Tibial nerve (tissue), 4 donors: ENCODE data around the gene TSFM. TPM values are rescaled to one million over a fixed set of nuclear protein-coding genes. Genes with fewer than 3 reads are reported as not detected.
A peak's percentile ranks its signal among the peaks of the same experiment; 100 is the strongest.

Source experiments
- DNase-seq, 2 donors: peaks; one replicate each; pipeline ENCODE4 v3.0.0-alpha.2; 2019; ENCODE audit warnings: low spot score in 2 of 2
- H3K27ac ChIP-seq, 4 donors: fragments of 200-600 bp; sonication (generic) in 3 of 4; one replicate each; pipeline ENCODE4 v1.5.1; 2017 to 2019; ENCODE audit warnings: mild to moderate bottlenecking in 1 of 4
- H3K27me3 ChIP-seq, 2 donors: fragments of 200-600 bp; sonication (generic) in 1 of 2; one replicate each; pipeline versions ENCODE4 v1.5.1 to v1.6.0; 2017 to 2019
- H3K36me3 ChIP-seq, 3 donors: fragments of 200-600 bp; sonication (generic); one replicate each; pipeline ENCODE4 v1.5.1; 2018 to 2019
- H3K4me1 ChIP-seq, 4 donors: fragments of 200-600 bp; sonication (generic) in 3 of 4; one replicate each; pipeline ENCODE4 v1.5.1; 2017 to 2019
- H3K4me3 ChIP-seq, 4 donors: fragments of 200-600 bp; sonication (generic) in 3 of 4; one replicate each; pipeline ENCODE4 v1.5.1; 2017 to 2019; ENCODE audit warnings: mild to moderate bottlenecking in 1 of 4, moderate library complexity in 1 of 4
- H3K9me3 ChIP-seq, 4 donors: fragments of 200-600 bp; sonication (generic) in 3 of 4; one replicate each; pipeline ENCODE4 v1.5.1; 2017 to 2019
- CTCF ChIP-seq, 5 experiments: fragments of 200-600 bp in 3 of 5; fragments of 450-650 bp in 2 of 5; sonication (generic) in 3 of 5; IDR thresholded peaks; one replicate each; pipeline ENCODE4 v1.5.1; 2016 to 2019; ENCODE audit warnings: antibody characterized with exemption in 5 of 5, mild to moderate bottlenecking in 3 of 5, moderate library complexity in 2 of 5
- EP300 ChIP-seq, 2 donors: sonication (generic); formaldehyde crosslinking; IDR thresholded peaks; one replicate each; pipeline ENCODE4 v1.6.1; 2017; ENCODE audit warnings: antibody characterized with exemption in 2 of 2, mild to moderate bottlenecking in 1 of 2
- POLR2A ChIP-seq, 2 donors: fragments of 450-650 bp; IDR thresholded peaks; one replicate each; pipeline ENCODE4 v1.6.1; 2017; ENCODE audit warnings: antibody characterized with exemption in 2 of 2, mild to moderate bottlenecking in 2 of 2, moderate library complexity in 2 of 2
- WGBS, 2 donors: methylation state at CpG; one replicate each; pipeline ENCODE4 v1.1.5; 2018; 5-methylcytosine and 5-hydroxymethylcytosine counted together
- total RNA-seq, 4 donors: library from RNA; depleted of rRNA; stranded (reverse); fragments of >200 nt; gene quantifications; one replicate each; pipeline ENCODE4 v1.1.0, GENCODE V29; 2016

The TSFM gene
- total RNA-seq, 4 donors from 2014 or later, result 13.5 to 23.2 (median 22.4) TPM

- DNase-seq, result no peak
- Histone ChIP-seq H3K27ac (peak overlapping the region; percentile 37 to 86 (median 70)), H3K9me3 (no peaks in the 10 kb centered on the region), H3K4me1 (peaks cover 0 to 45% (median 20%) of the 10 kb centered on the region in 4 donors), H3K4me3 (peak overlapping the region; percentile 57 to 90 (median 70)), H3K27me3 (no peaks in the 10 kb centered on the region), H3K36me3 (peaks cover 0 to 30% (median 6%) of the 10 kb centered on the region in 3 donors)
- TF ChIP-seq POLR2A (IDR thresholded peaks at IDR 0.05) (no peak), EP300 (IDR thresholded peaks at IDR 0.05) (no peak), CTCF (IDR thresholded peaks at IDR 0.05) (no peak)
- 3 to 16% methylated on average over 4 to 52 of the region's 76 CpGs for WGBS, 2 donors
These were observed 26.9 kb upstream of the TSFM start for GRCh38 chr12:57755454-57756372.

- no peaks in the 10 kb centered on the region for H3K27me3 ChIP-seq
- TF ChIP-seq EP300 (IDR thresholded peaks at IDR 0.05), result no peak
- peak; percentile 37 to 59 (median 46) for TF ChIP-seq CTCF (IDR thresholded peaks at IDR 0.05)
- peaks cover 0 to 36% (median 13%) of the 10 kb centered on the region in 4 donors for H3K4me1 ChIP-seq
- no peak for DNase-seq
- H3K9me3 ChIP-seq, result no peaks in the 10 kb centered on the region
- H3K36me3 ChIP-seq, result peaks cover 0 to 32% (median 6%) of the 10 kb centered on the region in 3 donors
- WGBS, 2 donors, result 46 to 47% methylated on average over 22 of the region's 22 CpGs
- peak overlapping the region in 2 of 4 donors; percentile 58 to 86 for H3K27ac ChIP-seq
- H3K4me3 ChIP-seq, result peak overlapping the region; percentile 57 to 90 (median 70)
These were observed 25.9 kb upstream of the TSFM start for GRCh38 chr12:57756406-57757341.

- H3K9me3 ChIP-seq, result no peaks in the 10 kb centered on the region
- no peak for TF ChIP-seq EP300 (IDR thresholded peaks at IDR 0.05)
- 88 to 89% methylated on average over 4 of the region's 4 CpGs for WGBS, 2 donors
- H3K27ac ChIP-seq, result no peak overlapping the region
- H3K36me3 ChIP-seq, result peaks cover 0 to 32% (median 6%) of the 10 kb centered on the region in 3 donors
- no peak for DNase-seq
- peaks cover 0 to 34% (median 13%) of the 10 kb centered on the region in 4 donors for H3K4me1 ChIP-seq
- H3K27me3 ChIP-seq, result peaks cover 0 to 3% of the 10 kb centered on the region in 2 donors
- no peak overlapping the region for H3K4me3 ChIP-seq
These were observed 24.8 kb upstream of the TSFM start for GRCh38 chr12:57757771-57758170.

GRCh38 chr12:57758552-57759359 is 23.8 kb upstream of the TSFM start:
- peaks cover 0 to 13% of the 10 kb centered on the region in 2 donors for H3K27me3 ChIP-seq
- 87 to 91% methylated on average over 22 to 23 of the region's 25 CpGs for WGBS, 2 donors
- no peak for DNase-seq
- H3K9me3 ChIP-seq, result no peaks in the 10 kb centered on the region
- H3K4me1 ChIP-seq, result peaks cover 0 to 25% (median 13%) of the 10 kb centered on the region in 4 donors
- no peak overlapping the region for H3K27ac ChIP-seq
- peaks cover 0 to 32% (median 6%) of the 10 kb centered on the region in 3 donors for H3K36me3 ChIP-seq
- TF ChIP-seq EP300 (IDR thresholded peaks at IDR 0.05), result no peak
- TF ChIP-seq CTCF (IDR thresholded peaks at IDR 0.05), result no peak
- TF ChIP-seq POLR2A (IDR thresholded peaks at IDR 0.05), result no peak
- no peak overlapping the region for H3K4me3 ChIP-seq
